CD4-positive, alpha-beta T cell (primary cell): ENCODE results near the gene ARHGAP33. TPM values are rescaled to one million over a fixed set of nuclear protein-coding genes. Genes with fewer than 3 reads are reported as not detected.

Experiments used
- ATAC-seq: fragments of 200-7000 bp; cut with Tn5 transposase; one replicate; pipeline ENCODE4 v1.10.0; 2022; ENCODE audit warnings: mild to moderate bottlenecking; ENCODE audit not compliant: poor library complexity
- CTCF ChIA-PET: fragments of 350-600 bp; sonication (Branson Sonifier 250); formaldehyde crosslinking; loops from one replicate; lab custom pipeline; 2021; ENCODE audit warnings: antibody characterized with exemption, inconsistent platforms; lab: Charles Lee
- POLR2A ChIA-PET: fragments of 350-600 bp; sonication (Branson Sonifier 250); formaldehyde crosslinking; loops from one replicate; lab custom pipeline; 2021; ENCODE audit warnings: antibody characterized with exemption, inconsistent platforms; lab: Charles Lee
- DNase-seq, 14 experiments: peaks; one replicate each; pipeline ENCODE4 v3.0.0-alpha.2; 2013 to 2020; ENCODE audit warnings: mixed read lengths in 2 of 14
- H3K27ac ChIP-seq, 2 donors: one replicate each; pipeline versions ENCODE4 v1.5.1 to v1.7.0; 2013; ENCODE audit warnings: low read length in 2 of 2, low read depth in 1 of 2, mild to moderate bottlenecking in 1 of 2
- H3K27me3 ChIP-seq, 2 experiments: 1 replicate in 1 of 2; 2 replicates in 1 of 2; pipeline versions ENCODE4 v1.6.1 to v1.7.0; 2013; ENCODE audit warnings: low read length in 2 of 2, control low read depth in 1 of 2, mild to moderate bottlenecking in 1 of 2, moderate library complexity in 1 of 2; ENCODE audit not compliant: insufficient read depth in 2 of 2, control insufficient read depth in 1 of 2
- H3K36me3 ChIP-seq: one replicate; pipeline ENCODE4 v1.6.1; 2013; ENCODE audit warnings: low read length, control low read depth; ENCODE audit not compliant: insufficient read depth
- H3K4me1 ChIP-seq: one replicate; pipeline ENCODE4 v1.6.1; 2013; ENCODE audit warnings: low read length, control low read depth; ENCODE audit not compliant: insufficient read depth
- H3K4me3 ChIP-seq: one replicate; pipeline ENCODE4 v1.5.1; 2013; ENCODE audit warnings: mild to moderate bottlenecking, low read length, moderate library complexity
- H3K9me3 ChIP-seq, 2 experiments: 1 replicate in 1 of 2; 2 replicates in 1 of 2; pipeline versions ENCODE4 v1.6.1 to v1.7.0; 2013; ENCODE audit warnings: low read length in 2 of 2, mild to moderate bottlenecking in 2 of 2, control low read depth in 1 of 2, moderate library complexity in 1 of 2; ENCODE audit not compliant: control insufficient read depth in 1 of 2, insufficient read depth in 1 of 2
- H3K27ac Mint-ChIP-seq: one replicate; pipeline ENCODE4 v1.8.0; 2020; ENCODE audit warnings: mixed read lengths
- H3K27me3 Mint-ChIP-seq: one replicate; pipeline ENCODE4 v1.8.0; 2021; ENCODE audit warnings: mixed read lengths
- H3K36me3 Mint-ChIP-seq: one replicate; pipeline ENCODE4 v1.8.0; 2021; ENCODE audit warnings: low read depth, mixed read lengths
- H3K4me1 Mint-ChIP-seq: one replicate; pipeline ENCODE4 v1.8.0; 2021; ENCODE audit warnings: low read depth, mixed read lengths
- H3K4me3 Mint-ChIP-seq: one replicate; pipeline ENCODE4 v1.8.0; 2020; ENCODE audit warnings: mild to moderate bottlenecking, mixed read lengths
- H3K9me3 Mint-ChIP-seq: one replicate; pipeline ENCODE4 v1.8.0; 2020; ENCODE audit warnings: mixed read lengths
- intact Hi-C, 2 experiments: fragments of 100-400 bp; cut with DNase I in 1 of 2; cut with micrococcal nuclease in 1 of 2; formaldehyde crosslinking; loops; one replicate each; pipeline versions ENCODE4 v1.15.1 to v1.9.0; 2023 to 2025; cut with DNase I, micrococcal nuclease
- total RNA-seq, 174 experiments: library from RNA in 2 of 174; stranded (reverse) in 2 of 174; gene quantifications; one replicate each; pipeline ENCODE4 v1.2.3 and lab custom pipeline; 2021 to 2026
- TF ChIP-seq, protein P1 (sequence below): fragments of 200-600 bp; IDR thresholded peaks from one replicate; pipeline ENCODE4 v1.8.0; 2022; ENCODE audit warnings: antibody characterized with exemption, mild to moderate bottlenecking

ARHGAP33 gene
- total RNA-seq, 2 experiments from 2014 or later: 16.4 to 19.5 TPM

DNA sequence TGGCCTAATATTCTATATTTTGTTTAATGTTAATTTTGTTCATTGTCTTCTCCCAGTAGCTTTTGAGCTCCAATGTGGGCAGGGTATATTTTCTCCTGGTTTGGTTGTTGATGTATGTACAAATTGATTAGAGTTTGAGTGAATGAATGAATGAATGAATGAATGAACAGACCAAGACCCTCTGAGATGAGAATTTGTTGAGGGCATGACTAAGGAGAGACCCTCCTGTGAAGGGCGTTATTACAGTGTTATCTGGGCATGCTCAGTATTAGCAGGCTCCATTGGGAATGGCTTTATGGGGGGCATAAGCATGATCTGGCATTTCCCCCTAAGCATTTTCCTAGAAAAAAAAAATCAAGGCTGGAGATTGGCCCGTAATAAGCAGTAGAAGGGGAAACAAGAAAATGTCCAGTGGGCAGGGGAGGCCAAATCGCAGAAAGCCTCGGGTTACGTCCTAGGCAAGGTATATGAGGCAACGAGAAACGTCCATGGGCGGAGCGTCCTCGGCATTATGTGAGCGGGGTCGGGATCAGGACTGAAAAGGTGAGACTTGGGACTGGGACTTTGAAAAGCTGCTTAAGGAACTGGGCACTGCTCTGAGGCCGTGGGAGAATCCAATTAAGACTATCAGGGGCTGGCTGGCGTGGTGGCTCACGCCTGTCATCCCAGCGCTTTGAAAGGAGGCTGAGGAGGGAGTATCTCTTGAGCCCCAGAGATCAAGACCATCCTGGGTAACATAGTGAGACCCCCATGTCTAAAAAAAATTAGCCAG is 904 bp upstream of the ARHGAP33 start:
- ChIA-PET CTCF (no interaction called here), POLR2A (no interaction called here)
- peak overlapping the region; percentile 69 for H3K4me3 ChIP-seq
- ATAC-seq (no peak), DNase-seq (peak in 1 of 14 experiments; percentile 26)
- Mint-ChIP-seq H3K36me3 (no peaks in the 10 kb centered on the region), H3K9me3 (no peaks in the 10 kb centered on the region), H3K4me3 (peak overlapping the region; percentile 90), H3K27ac (no peak overlapping the region), H3K4me1 (peaks cover 24% of the 10 kb centered on the region), H3K27me3 (no peaks in the 10 kb centered on the region)
- peaks cover 21% of the 10 kb centered on the region for H3K4me1 ChIP-seq
- TF ChIP-seq, protein P1, sequence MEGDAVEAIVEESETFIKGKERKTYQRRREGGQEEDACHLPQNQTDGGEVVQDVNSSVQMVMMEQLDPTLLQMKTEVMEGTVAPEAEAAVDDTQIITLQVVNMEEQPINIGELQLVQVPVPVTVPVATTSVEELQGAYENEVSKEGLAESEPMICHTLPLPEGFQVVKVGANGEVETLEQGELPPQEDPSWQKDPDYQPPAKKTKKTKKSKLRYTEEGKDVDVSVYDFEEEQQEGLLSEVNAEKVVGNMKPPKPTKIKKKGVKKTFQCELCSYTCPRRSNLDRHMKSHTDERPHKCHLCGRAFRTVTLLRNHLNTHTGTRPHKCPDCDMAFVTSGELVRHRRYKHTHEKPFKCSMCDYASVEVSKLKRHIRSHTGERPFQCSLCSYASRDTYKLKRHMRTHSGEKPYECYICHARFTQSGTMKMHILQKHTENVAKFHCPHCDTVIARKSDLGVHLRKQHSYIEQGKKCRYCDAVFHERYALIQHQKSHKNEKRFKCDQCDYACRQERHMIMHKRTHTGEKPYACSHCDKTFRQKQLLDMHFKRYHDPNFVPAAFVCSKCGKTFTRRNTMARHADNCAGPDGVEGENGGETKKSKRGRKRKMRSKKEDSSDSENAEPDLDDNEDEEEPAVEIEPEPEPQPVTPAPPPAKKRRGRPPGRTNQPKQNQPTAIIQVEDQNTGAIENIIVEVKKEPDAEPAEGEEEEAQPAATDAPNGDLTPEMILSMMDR: no peak
- H3K27ac ChIP-seq: no peak overlapping the region
- intact Hi-C loops: loop anchor here (2.0 to 10.0 kb wide), 3 partner anchors 16 to 283 kb away; partner anchors contain the start of genes PROSER3 (in 2 of the 2) and LRFN3 (in 1 of the 2)
- H3K9me3 ChIP-seq: no peaks in the 10 kb centered on the region
- no peaks in the 10 kb centered on the region for H3K27me3 ChIP-seq
- H3K36me3 ChIP-seq: peaks cover 4% of the 10 kb centered on the region

DNA sequence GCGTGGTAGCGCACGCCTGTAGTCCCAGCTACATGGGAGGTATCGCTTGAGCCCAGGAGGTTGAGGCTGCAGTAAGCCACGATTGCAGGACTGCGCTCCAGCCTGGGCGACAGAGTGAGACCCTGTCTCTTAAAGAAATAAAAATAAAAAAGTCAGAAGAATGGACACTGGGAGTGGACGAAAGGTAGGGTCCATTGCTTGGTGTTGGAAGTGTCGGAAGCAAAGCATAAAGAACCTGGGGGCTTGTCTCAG is 392 bp upstream of the ARHGAP33 start:
- Mint-ChIP-seq H3K36me3 (peaks cover 3% of the 10 kb centered on the region), H3K27me3 (no peaks in the 10 kb centered on the region), H3K4me3 (peak overlapping the region; percentile 90), H3K9me3 (no peaks in the 10 kb centered on the region), H3K27ac (no peak overlapping the region), H3K4me1 (peaks cover 24% of the 10 kb centered on the region)
- ATAC-seq (no peak), DNase-seq (no peak)
- intact Hi-C loops: loop anchor here (2.0 to 10.0 kb wide), 3 partner anchors 16 to 282 kb away; partner anchors contain the start of genes PROSER3 (in 2 of the 2) and LRFN3 (in 1 of the 2)
- TF ChIP-seq, protein P1: no peak
- Histone ChIP-seq H3K4me1 (peaks cover 21% of the 10 kb centered on the region), H3K27me3 (no peaks in the 10 kb centered on the region), H3K36me3 (peaks cover 4% of the 10 kb centered on the region), H3K27ac (no peak overlapping the region), H3K4me3 (peak overlapping the region; percentile 69), H3K9me3 (no peaks in the 10 kb centered on the region)
- ChIA-PET CTCF (no interaction called here), POLR2A (no interaction called here)

DNA sequence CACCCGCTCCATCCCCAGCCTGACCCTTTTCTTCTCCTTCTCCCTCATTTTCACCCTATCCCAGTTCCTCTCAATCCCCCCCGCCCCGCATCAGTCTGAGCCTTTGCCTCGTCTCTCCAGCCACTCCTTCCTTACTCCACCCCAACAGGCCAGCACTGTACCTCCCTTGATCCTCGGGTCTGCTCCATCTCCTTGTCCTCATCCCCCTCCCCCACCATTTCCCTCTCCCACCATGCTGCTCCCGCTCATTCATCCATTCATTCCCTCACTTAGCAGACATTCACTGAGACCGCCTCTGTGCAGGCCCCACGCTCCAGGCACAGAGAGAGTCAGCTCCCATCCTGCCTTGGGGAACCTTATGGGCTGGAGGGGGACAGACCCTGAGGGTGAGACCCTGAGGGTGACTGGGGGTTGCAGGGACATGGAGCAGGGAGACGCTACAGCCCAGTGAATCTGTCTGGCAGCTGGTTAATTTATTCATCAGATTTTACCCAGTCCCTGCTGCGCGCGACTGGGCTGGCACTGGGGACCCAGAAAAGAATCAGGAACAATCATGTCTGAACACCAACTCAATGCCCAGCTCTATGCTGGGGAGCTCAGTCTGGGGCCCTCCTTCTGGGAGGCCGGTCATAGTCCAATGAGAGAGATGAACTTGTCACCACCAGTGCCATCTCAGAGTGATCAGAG is 881 bp downstream of the ARHGAP33 start:
- TF ChIP-seq, protein P1: no peak
- no peak for ATAC-seq
- no peaks in the 10 kb centered on the region for H3K9me3 ChIP-seq
- H3K4me1 ChIP-seq: peaks cover 21% of the 10 kb centered on the region
- Mint-ChIP-seq H3K4me1 (peaks cover 24% of the 10 kb centered on the region), H3K36me3 (peaks cover 6% of the 10 kb centered on the region), H3K4me3 (peak overlapping the region; percentile 78), H3K27me3 (no peaks in the 10 kb centered on the region), H3K9me3 (no peaks in the 10 kb centered on the region), H3K27ac (no peak overlapping the region)
- H3K36me3 ChIP-seq: peaks cover 4% of the 10 kb centered on the region
- H3K27me3 ChIP-seq: no peaks in the 10 kb centered on the region
- H3K4me3 ChIP-seq: peak overlapping the region; percentile 69
- intact Hi-C loops: loop anchor here in 1 of 2 experiments (5.0 to 10.0 kb wide), 2 partner anchors 159 to 281 kb away; partner anchors contain the start of gene LRFN3
- ChIA-PET POLR2A (interaction anchor here (1.3 kb wide), 1 partner anchor 31 kb away, joined by 4 read pairs; the partner anchor contains the start of gene U2AF1L4), CTCF (no interaction called here)
- DNase-seq: peak in 1 of 14 experiments; percentile 39
- H3K27ac ChIP-seq: no peak overlapping the region
